Right atrium auricular region (tissue), 2 donors: ENCODE measurements around the gene MGAT2. TPM values are rescaled to one million over a fixed set of nuclear protein-coding genes. Genes with fewer than 3 reads are reported as not detected.

Source experiments
- DNase-seq: peaks from one replicate; pipeline ENCODE4 v3.0.0-alpha.2; 2019; ENCODE audit warnings: low spot score
- H3K27ac ChIP-seq, 2 donors: fragments of 200-600 bp; sonication (generic); 1 replicate in 1 of 2; 2 replicates in 1 of 2; pipeline ENCODE4 v1.5.1; 2016 to 2019
- H3K27me3 ChIP-seq, 2 donors: fragments of 200-600 bp; sonication (generic); one replicate each; pipeline versions ENCODE4 v1.5.1 to v1.6.0; 2017 to 2019
- H3K36me3 ChIP-seq: fragments of 200-600 bp; sonication (generic); one replicate; pipeline ENCODE4 v1.5.1; 2016
- H3K4me1 ChIP-seq, 2 donors: fragments of 200-600 bp; sonication (generic); one replicate each; pipeline versions ENCODE4 v1.5.1 to v1.6.0; 2017 to 2019
- H3K4me3 ChIP-seq, 2 donors: fragments of 200-600 bp; sonication (generic); 1 replicate in 1 of 2; 2 replicates in 1 of 2; pipeline ENCODE4 v1.5.1; 2017 to 2019; ENCODE audit warnings: mild to moderate bottlenecking in 1 of 2, moderate library complexity in 1 of 2
- H3K9me3 ChIP-seq, 2 donors: fragments of 200-600 bp; sonication (generic); one replicate each; pipeline ENCODE4 v1.5.1; 2019
- total RNA-seq, 2 donors: library from RNA; depleted of rRNA; stranded (reverse); fragments of >200 nt; gene quantifications; one replicate each; pipeline ENCODE4 v1.1.0, GENCODE V29; 2016
- TF ChIP-seq, protein P1 (sequence below), 2 donors: fragments of 200-600 bp; sonication (generic); IDR thresholded peaks; one replicate each; pipeline ENCODE4 v1.5.1; 2019; ENCODE audit warnings: antibody characterized with exemption in 2 of 2

The MGAT2 gene
- total RNA-seq, 2 donors from 2014 or later, result 15.4 to 22.9 TPM

- DNase-seq, result no peak
- H3K27ac ChIP-seq, result peak overlapping the region; percentile 84 to 95
- peak overlapping the region; percentile 79 to 91 for H3K4me3 ChIP-seq
- no peaks in the 10 kb centered on the region for H3K27me3 ChIP-seq
- TF ChIP-seq, protein P1, sequence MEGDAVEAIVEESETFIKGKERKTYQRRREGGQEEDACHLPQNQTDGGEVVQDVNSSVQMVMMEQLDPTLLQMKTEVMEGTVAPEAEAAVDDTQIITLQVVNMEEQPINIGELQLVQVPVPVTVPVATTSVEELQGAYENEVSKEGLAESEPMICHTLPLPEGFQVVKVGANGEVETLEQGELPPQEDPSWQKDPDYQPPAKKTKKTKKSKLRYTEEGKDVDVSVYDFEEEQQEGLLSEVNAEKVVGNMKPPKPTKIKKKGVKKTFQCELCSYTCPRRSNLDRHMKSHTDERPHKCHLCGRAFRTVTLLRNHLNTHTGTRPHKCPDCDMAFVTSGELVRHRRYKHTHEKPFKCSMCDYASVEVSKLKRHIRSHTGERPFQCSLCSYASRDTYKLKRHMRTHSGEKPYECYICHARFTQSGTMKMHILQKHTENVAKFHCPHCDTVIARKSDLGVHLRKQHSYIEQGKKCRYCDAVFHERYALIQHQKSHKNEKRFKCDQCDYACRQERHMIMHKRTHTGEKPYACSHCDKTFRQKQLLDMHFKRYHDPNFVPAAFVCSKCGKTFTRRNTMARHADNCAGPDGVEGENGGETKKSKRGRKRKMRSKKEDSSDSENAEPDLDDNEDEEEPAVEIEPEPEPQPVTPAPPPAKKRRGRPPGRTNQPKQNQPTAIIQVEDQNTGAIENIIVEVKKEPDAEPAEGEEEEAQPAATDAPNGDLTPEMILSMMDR (IDR thresholded peaks at IDR 0.05), result peak; percentile 77 to 78
- H3K4me1 ChIP-seq, result peaks cover 0 to 24% of the 10 kb centered on the region in 2 donors
- peaks cover 18% of the 10 kb centered on the region for H3K36me3 ChIP-seq
- H3K9me3 ChIP-seq, result no peaks in the 10 kb centered on the region
Observed at GRCh38 chr14:49586673-49587460, 33.7 kb upstream of the MGAT2 start.

DNA sequence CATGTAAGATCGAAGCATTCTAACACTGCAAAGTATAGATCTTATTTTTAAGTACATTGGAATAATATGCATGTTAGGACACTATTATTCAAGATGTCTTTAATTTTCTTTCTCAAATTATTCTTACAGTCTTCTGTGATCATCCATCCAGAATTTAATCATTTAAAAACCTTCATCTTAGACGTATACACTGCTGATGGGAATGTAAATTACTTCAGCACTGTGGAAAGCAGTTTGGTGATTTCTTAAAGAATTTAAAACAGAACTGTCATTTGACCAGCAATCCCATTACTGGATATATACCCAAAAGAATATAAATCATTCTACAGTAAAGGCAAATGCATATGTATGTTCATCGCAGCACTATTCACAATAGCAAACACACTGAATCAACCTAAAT lies 31.2 kb upstream of the MGAT2 start:
- no peak overlapping the region for H3K27ac ChIP-seq

DNA sequence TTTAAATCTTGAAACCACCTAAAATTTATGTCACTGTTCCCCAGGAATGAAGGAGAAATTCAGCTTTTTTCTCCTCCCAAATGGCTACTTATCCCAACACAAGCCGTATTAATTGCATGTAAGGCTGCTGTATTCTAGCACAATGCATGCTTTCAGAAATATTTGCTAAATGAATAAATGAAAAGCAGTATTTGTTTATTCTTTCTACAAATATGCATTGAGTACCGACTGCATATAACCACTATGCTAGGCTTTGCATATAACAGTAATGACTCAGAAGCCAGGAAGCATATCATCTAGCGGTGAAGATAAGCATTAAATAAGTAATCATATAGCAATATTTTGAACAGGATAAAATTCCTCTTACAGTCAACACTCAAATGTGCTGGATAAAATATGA lies 27.6 kb upstream of the MGAT2 start:
- H3K9me3 ChIP-seq, result no peaks in the 10 kb centered on the region
- H3K36me3 ChIP-seq, result no peaks in the 10 kb centered on the region
- H3K27me3 ChIP-seq, result no peaks in the 10 kb centered on the region
- DNase-seq, result no peak
- no peak overlapping the region for H3K4me3 ChIP-seq
- TF ChIP-seq, protein P1 (IDR thresholded peaks at IDR 0.05), result no peak
- peaks cover 0 to 25% of the 10 kb centered on the region in 2 donors for H3K4me1 ChIP-seq
- H3K27ac ChIP-seq, result no peak overlapping the region

More for the DNA sequence above, 31.2 kb upstream of the MGAT2 start:
- TF ChIP-seq, protein P1 (IDR thresholded peaks at IDR 0.05), result no peak
- Histone ChIP-seq H3K9me3 (no peaks in the 10 kb centered on the region), H3K27me3 (no peaks in the 10 kb centered on the region), H3K36me3 (peaks cover under 1% of the 10 kb centered on the region), H3K4me3 (no peak overlapping the region), H3K4me1 (peaks cover 0 to 13% of the 10 kb centered on the region in 2 donors)
- DNase-seq, result no peak

- Histone ChIP-seq H3K9me3 (no peaks in the 10 kb centered on the region), H3K4me3 (no peak overlapping the region), H3K27ac (peak overlapping the region in 1 of 2 donors; percentile 9), H3K36me3 (no peaks in the 10 kb centered on the region), H3K4me1 (peaks cover 0 to 25% of the 10 kb centered on the region in 2 donors), H3K27me3 (no peaks in the 10 kb centered on the region)
- DNase-seq, result no peak
- TF ChIP-seq, protein P1 (IDR thresholded peaks at IDR 0.05), result no peak
Observed at GRCh38 chr14:49594347-49595091, 26.1 kb upstream of the MGAT2 start.

GRCh38 chr14:49598189-49598484 lies 22.5 kb upstream of the MGAT2 start:
- no peaks in the 10 kb centered on the region for H3K36me3 ChIP-seq
- H3K4me1 ChIP-seq, result peaks cover 0 to 25% of the 10 kb centered on the region in 2 donors
- H3K27ac ChIP-seq, result peak overlapping the region; percentile 92 to 97
- H3K27me3 ChIP-seq, result no peaks in the 10 kb centered on the region
- TF ChIP-seq, protein P1 (IDR thresholded peaks at IDR 0.05), result no peak
- H3K4me3 ChIP-seq, result peak overlapping the region; percentile 74 to 82
- no peak for DNase-seq
- no peaks in the 10 kb centered on the region for H3K9me3 ChIP-seq
